HCT116 (cell line): ENCODE data around the gene PIGQ.

Experiments used
- EZH2 ChIP-seq: fragments of 200-600 bp; sonication (generic); IDR thresholded peaks from 2 replicates; pipeline ENCODE4 v1.6.1; 2017; ENCODE audit warnings: antibody characterized with exemption, mixed run types
- EZH2phosphoT487 ChIP-seq: fragments of 200-600 bp; IDR thresholded peaks from 2 replicates; pipeline ENCODE4 v1.6.1; 2018; ENCODE audit warnings: antibody characterized with exemption, borderline replicate concordance
- POLR2A ChIP-seq: IDR thresholded peaks from 2 replicates; pipeline ENCODE4 v1.7.0; 2011; ENCODE audit warnings: borderline replicate concordance; ENCODE audit not compliant: insufficient read depth, insufficient read length; ENCODE audit errors: extremely low read depth
- SIN3A ChIP-seq: IDR thresholded peaks from 2 replicates; pipeline ENCODE4 v1.6.1; 2012; ENCODE audit warnings: low read depth

- no peak for TF ChIP-seq EZH2phosphoT487
- TF ChIP-seq EZH2 = no peak
- no peak for TF ChIP-seq SIN3A
- TF ChIP-seq POLR2A = no peak
Observed at GRCh38 chr16:568401-569258, 1.1 kb upstream of the PIGQ start.
